SU-DHL-6 (cell line): ENCODE data around the gene PPP1R13B.

Source experiments
- EZH2phosphoT487 ChIP-seq: fragments of 200-600 bp; sonication (generic), shearing (Covaris generic); conservative IDR thresholded peaks from 2 replicates; pipeline ENCODE4 v1.6.1; 2018; ENCODE audit warnings: mild to moderate bottlenecking, antibody characterized with exemption, low read length, moderate library complexity, mixed read lengths
- TF ChIP-seq, protein P1 (sequence below): fragments of 200-600 bp; sonication (generic); IDR thresholded peaks from one replicate; pipeline ENCODE4 v1.5.1; 2017; ENCODE audit warnings: antibody characterized with exemption, mild to moderate bottlenecking, low read length, moderate library complexity; ENCODE audit not compliant: insufficient read depth, poor library complexity, severe bottlenecking

DNA sequence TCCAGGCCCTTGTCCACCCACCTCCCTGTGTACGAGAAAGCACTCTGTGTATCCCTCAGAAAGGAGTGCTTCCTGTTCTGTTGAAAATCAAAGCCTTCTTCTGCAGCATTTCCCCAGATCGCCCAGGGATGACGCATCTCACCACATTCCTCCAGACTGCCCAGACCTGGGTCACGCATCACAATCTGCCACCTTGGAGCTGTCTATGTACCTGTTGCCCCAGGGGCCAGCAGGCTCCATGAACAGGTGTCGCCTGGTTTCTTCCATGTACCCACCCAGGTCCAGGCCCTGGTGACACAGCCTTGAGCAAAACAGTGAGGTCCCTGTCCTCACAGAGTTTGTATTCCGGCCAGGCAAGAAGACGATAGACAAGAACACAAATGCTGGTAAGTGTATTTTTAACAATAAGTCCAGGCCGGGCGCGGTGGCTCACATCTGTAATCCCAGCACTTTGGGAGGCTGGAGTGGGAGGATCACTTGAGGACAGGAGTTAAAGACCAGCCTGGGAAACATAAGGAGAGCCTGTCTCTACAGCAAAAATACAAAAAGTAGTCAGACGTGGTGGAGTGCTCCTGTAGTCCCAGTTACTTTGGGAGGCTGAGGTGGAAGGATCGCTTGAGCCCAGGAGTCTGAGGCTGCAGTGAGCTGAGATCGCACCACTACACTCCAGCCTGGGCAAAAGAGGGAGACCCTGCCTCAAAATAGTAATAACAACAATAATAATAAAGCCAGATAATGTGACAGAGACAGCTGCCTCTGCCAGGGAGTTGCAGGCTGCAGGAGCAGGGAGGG lies 6.8 kb upstream of the PPP1R13B start:
- TF ChIP-seq, protein P1, sequence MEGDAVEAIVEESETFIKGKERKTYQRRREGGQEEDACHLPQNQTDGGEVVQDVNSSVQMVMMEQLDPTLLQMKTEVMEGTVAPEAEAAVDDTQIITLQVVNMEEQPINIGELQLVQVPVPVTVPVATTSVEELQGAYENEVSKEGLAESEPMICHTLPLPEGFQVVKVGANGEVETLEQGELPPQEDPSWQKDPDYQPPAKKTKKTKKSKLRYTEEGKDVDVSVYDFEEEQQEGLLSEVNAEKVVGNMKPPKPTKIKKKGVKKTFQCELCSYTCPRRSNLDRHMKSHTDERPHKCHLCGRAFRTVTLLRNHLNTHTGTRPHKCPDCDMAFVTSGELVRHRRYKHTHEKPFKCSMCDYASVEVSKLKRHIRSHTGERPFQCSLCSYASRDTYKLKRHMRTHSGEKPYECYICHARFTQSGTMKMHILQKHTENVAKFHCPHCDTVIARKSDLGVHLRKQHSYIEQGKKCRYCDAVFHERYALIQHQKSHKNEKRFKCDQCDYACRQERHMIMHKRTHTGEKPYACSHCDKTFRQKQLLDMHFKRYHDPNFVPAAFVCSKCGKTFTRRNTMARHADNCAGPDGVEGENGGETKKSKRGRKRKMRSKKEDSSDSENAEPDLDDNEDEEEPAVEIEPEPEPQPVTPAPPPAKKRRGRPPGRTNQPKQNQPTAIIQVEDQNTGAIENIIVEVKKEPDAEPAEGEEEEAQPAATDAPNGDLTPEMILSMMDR = no peak
- no peak for TF ChIP-seq EZH2phosphoT487
